GM21360 (cell line): ENCODE results near the gene CHRNA4.

Experiments used
- ATAC-seq: cut with Tn5 transposase; IDR thresholded peaks from one replicate; pipeline ENCODE4 v1.9.1; 2021; ENCODE audit warnings: mild to moderate bottlenecking, moderate library complexity; ENCODE audit not compliant: unreplicated experiment

Gene CHRNA4

DNA sequence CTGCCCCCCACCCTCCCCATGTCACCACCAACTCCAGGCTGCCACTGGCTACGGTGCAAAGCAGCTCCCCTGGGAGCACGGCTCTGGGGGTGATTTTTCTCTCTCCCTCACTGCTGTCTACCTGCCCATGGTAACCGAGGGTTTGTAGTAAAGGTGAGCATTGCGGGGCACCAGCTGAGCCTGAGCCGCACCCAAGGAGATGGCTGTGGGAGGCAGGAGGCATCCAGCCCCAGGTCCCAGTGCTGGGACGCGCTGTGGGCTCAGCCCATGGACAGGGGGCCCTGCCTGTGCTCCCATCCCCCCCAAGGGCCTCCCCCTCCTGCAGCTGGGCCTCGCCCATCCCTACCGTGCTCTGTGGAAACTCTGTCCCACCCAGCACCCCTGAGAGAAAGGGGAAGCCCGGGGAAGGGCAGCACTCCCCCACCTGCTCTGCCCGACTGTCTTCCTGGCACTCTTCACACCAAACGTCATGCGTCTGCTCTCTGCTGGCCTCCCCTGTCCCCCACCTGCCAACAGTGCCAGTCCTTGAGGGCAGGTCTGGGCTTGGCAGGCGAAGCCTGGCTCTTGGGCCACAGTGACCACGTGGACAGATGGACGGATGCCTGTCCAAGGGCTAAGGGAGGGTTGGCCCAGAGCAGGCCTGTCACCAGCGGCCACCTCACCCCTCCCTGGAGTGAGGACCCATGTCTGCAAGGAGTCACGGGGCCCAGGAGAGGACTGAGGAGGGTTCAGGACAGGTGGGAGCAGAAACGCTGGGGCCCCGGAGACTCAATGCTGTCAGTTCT lies 3.8 kb upstream of the CHRNA4 start:
- no peak for ATAC-seq

DNA sequence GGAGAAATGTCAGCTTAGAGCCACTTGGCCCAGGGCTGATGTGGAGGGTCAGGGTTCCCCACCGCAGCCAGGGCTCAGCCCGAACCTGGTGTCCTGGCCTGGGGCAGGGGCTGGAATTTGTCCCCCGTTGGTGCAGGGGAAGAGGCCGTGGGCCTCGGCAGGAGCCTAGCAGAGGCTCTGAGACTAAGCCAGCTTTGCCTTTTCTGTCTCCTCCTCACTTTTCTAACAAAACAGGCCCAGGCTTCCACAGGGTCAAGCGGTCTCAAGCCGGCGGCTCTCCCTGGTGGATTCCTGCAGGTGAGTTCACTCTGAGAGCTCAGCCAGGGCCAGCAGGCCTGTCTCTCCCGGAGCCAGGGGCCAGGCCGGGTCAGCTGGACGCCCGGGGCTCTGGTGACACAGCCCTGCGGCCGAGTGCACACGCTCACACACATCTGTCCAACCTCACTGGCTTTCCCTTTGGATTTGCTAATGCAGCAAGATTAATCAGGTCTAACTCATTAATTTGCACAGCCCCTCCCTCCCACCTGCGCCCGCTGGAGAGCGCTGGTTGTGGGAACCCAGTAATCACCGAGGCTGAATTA lies 2.9 kb upstream of the CHRNA4 start:
- no peak for ATAC-seq

DNA sequence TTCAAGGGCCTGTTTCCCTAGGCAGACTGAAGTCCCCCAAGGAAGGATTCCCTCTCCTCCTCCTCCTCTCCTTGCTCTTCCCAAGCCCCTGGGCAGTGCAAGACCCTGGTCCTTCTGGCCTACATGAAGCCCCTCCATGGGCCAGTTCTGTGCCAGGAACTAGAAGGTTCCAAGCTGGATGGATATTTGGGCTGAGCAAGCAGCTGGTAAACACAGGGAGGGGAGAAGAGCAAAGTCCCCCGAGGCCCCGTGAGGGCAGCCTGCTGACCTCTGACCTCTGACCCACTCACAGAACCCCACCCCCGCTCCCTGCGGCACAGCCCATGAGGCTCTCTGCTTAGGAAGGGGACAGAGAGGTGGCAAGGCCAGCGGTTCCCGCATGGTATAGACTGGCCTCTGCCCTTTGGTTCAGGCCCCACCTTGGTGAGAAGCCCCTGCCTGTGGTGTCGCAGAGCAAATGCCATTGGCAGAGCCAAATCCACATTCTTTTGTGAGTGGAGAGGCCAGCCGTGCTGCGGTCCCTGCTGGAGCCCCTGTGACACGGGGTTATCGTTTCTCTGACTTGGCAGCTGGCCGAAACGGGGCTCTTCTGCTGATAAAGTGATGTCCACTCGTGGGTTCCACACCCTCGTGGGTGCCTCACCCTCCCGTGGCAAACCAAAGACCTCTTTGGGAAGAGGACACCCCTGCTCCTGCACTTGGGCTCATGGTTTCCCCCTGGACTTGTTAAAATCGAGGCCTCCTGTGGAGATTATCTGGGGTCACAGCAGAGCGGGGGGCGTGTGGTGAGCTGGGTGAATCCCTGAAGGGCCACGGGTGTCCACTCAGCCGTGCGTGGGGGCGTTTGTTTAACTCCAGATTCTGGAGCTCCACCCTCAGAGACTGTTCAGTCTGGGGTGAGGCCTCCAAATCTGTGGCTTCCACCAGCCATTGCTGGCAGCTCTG lies 2.1 kb upstream of the CHRNA4 start:
- ATAC-seq = no peak

DNA sequence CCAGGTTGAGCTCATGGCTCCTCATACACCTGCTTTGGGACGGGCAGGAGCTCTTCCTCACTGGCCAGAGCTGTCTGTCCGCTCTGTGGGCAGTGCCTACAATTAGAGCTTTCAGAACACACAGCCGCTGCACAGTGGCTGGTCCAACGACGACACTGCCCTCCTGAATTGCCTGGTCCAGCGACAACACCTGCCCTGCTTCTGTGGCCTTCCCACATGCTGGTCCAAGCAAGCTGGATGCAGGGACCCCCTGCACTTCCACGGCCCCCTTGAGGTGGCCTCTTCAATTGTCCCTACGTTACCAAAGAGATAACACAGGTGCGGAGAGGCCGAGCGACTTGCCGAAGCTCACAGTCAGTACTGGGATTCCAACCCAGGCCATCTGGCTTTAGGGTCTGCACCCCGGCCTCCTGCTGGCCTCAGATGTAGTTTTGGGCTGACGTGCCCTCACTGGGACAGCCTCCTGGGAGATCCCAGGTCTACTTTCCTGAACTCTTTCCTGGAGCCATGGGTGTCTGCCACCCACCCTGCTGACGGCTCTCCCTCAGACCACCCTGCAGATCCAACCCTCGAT lies 1.4 kb upstream of the CHRNA4 start:
- ATAC-seq = no peak

DNA sequence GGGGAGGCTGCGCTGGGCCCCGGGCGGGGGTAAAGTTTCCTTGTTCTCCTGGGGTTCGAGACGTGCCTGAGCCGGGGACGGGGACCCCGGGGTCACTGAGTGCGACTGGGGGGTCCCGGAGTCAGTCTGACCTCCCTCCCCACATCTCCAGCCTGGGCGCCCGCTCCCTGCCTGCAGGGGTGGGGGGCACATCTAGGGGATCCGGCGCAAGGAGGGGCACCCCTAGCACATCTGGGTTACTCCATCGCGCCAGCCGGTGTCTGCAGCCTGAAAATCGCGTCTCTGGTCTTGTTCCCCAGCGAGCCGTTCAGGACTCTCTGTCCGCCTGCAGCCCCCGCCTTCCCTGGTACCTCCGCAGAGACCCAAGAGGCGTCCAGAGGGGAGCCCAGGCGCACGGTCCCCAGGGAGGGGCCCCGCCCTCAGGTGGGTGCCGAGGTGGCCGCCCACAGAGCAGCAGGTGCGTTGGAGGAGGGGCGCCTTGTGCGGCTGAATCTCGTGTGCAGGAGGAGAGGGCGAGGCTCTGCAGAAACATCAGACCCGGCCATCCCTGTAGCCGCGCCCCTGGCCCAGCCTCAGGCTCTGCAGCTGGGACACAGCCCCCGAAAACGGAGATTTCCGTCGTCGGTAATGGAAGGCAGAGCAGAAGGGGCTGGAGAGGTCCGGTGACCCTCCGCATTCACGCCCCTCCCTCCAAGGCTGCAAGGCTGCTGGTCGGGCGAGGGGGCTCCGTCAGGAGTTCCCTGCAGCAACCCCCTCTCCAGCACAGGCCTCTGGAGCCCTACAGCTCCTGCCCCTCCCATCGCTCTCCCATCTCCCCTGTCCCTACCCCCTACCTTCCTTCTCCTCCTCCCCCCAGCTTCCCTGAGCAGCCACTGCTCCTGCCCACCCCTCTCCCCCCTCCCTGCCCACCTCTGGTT lies 628 bp upstream of the CHRNA4 start:
- ATAC-seq = no peak

DNA sequence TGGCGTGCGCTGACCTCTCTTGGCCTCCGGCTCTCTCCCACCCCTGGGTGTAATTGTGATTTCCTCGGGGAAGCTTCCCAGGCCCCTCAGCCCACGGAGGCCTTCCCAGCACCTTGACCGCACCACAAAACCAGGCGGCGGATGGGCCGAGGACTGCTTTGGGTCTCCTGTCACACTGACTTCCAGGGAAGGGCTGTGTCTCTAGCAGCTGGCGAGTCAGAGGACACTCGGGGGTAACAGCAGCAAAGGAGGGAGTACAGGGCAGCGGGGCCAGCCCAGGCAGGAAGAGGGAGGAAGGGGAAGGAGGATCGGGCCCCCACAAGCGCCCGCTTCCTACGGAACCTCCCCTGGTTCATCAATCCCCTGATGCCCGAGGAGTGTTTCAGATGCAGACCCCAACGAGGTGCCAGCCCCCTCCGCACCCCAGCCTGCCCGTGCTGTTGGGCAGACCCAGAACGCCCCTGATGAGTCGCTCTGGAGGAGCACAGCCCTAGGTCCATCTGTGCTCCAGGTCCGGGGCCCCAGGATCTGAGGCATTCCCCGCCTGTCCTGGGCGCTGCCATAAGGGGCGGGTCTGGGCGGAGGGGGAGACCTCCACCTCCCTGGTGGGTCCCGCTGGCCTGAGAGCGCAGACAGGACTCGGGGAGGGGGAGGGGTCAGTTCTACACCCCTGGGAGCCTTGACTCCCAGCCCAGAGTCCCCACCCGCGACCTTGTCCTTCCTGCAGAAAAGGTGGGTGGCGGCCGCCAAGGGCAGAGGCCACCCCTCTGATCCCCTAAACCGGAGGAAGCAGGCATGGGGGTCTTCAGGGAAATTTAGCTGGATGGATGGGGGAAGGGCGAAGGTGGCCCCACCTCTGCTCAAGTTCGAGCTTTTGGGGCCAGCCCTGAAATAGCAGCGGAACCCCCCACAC lies 956 bp downstream of the CHRNA4 start:
- ATAC-seq = no peak

DNA sequence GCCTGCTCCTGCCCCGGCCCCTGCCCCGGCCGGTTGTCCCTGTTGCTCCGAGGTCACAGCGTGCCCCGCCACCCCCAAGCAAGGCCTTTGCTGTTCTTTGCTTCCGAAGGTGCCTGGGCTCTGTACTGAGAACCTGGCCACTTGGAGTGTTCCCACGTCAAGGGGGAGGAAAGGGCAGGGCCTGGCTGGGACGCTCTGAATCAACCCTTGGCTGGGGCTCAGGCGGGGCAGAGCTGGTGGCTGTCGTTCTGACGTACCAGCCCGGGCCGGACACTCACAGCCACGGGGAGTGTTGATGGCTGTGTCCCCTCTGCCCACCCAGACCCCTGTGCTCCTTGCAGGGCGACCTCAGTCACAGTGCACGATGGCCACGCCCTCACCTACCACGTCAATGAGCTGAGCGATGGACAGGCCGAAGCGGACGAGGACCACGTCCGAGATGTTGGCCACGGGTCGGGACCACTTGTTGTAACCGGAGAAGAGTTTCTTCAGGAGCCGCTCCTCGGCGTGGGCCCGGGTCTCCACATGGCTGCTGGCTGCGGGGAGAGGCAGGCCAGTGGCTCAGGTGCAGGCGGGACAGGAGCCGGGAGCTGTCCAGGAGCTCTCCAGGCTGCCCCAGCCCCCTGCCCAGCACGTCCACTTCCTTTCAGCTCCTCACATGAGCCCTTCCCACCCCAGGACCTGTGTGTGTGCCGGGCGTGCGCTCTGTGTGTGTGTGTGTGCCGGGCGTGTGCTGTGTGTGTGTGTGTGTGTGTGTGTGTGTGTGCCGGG lies 1.8 kb downstream of the CHRNA4 start:
- ATAC-seq = no peak

DNA sequence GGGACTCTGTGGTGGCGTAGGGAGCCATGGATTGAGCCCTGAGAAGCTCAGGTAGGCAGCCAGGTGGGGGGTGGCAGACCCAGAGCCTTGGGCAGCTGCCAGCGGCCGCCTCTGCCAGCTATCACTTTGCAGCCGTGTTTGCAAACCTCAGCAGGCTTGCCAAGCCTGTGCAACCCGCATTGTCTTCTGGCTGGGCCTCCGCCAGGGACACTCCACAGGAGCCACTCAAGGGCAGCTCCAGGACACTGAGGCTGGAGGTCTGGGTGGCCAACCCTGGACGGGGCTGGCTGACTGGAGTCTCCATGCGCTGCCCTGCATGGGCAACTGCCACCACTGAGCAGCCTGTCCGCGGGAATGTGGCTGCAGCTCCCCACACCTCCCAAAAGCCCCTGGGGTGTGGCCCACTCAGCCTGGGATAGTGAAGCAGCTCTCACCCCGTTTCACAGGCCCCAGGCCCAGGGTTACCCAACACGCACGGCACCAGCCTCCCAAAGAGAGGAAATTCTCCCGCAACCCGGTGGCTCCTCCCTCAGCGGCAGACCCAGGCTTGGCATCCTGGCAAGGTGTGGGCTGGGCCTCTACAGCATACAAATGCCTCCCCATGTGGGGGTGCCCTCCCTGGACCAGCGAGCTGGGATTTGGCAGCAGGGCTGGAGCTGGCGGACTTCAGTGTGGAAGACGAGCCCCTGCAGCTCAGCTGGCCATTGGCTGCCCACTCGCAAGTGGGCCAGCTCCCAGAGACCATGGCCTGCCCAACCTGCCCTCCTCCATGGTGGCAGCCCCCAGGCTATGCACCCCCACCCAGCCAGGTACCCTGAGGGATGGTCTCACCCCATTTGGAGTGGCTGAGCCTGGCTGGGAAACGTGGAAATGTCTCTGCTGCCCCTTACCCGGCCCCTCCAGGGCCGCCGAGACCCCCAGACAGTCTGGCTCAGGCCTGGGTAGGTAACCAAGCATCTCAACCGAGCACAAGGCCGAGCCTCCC lies 2.9 kb downstream of the CHRNA4 start:
- no peak for ATAC-seq

DNA sequence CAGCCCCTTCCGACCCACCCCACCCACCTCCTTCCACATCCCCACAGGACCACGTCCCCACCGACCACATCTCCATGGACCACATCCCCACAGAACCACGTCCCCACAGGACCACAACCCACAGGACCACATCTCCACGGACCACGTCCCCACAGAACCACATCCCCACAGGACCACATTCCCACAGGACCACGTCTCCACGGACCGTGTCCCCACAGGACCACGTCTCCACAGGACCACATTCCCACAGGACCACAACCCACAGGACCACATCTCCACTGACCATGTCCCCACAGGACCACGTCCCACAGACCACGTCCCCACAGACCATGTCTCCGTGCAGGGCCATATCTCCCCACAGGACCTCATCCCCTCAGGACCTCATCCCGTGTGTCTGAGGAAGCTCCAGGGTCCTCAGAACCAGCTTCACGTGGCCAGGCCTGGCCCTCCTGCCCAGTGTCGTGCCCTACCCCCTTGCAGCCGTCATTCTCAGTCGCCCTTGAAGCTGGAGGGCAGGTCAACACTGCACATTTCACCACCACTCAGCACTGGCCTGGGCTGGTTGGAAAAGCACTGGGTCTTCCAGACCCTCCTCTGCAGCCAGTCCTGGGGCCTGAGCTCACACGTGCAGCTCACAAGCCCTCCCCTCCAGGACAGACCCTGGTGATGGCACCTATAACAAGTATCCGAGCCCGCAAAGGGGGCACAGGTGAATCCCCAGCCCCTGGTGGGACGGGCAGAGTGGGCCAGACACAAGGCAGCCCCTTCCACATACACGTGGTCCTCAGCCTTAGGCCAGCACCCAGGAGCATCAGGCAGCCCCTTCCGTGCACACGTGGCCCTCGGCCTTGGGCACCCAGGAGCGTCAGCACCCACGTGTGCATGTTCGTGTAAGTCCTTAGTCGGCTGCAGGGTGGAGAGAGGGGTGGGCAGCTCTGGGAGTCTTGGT lies 3.9 kb downstream of the CHRNA4 start:
- no peak for ATAC-seq

DNA sequence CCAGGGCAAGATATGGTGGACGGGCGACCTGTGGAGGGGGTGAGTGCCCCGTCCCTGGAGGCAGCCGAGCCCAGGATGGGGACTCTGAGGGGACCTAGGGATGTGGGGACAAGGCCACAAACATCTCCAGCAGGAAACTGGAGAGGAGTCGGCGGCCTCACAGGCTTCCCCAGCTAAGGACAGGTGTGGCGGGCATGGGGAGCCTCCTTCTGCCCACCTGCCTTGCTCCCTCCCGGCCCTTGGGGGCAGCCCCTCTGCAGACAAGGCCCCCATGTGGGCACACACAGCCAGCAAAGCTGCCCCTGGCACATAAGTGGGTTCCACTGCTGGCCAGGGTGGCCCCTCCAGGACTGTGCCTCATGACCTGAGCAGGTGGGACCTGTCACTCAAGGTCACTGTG lies 4.6 kb downstream of the CHRNA4 start:
- ATAC-seq = no peak

DNA sequence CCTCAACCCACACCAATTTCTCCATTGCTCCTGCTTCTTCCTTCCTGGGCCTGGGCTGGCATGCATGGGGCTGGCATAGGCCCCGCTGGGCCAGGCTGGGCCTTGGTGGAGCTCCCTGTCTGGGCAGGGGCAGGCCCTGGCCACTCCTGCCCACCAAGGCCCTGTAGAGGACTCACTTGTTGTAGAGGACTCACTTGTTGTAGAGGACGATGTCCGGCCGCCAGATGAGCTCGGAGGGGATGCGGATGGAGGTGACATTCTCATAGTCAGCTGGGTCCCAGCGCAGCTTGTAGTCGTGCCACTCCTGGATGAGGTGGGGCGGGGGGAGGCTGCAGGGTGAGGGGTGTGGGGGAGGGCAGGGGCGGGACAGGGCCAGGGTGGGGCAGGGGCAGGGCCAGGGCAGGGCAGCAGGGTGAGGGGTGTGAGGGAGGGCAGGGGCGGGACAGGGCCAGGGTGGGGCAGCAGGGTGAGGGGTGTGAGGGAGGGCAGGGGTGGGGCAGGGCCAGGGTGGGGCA lies 5.3 kb downstream of the CHRNA4 start:
- no peak for ATAC-seq

DNA sequence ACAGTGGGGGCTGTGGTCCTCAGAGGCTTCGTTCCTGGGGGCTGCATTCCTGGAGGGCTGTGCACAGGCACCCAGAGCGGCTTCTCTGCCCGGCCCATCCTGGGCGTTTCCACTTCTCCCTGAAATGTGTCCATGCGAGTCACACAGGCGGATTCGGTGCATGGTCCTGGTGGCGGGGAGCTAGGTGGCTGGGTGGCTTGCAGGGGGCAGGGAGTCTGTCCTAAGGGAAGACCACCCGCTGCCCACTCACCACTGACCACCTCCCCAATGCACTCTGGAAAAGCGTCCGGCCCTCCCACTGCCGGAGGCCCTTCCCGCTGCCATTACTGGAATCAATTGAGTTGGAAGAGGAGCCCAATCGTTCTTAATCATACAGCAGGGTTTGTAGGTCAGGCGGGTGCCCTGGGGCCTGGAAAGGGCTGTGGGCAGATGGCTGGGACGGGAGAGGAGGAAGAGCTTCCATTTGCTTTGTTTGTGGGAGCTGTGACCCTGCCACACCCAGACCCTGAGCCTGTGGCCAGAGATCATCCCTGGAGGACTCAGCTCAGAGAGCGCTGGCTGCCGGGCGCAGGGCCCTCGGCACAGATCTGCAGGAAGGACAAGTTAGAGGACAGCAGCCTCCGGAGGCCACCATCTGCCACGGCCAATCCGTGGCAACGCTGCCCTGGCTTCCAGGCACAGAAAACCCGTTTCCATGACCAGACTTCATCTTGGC lies 6.4 kb downstream of the CHRNA4 start:
- no peak for ATAC-seq

DNA sequence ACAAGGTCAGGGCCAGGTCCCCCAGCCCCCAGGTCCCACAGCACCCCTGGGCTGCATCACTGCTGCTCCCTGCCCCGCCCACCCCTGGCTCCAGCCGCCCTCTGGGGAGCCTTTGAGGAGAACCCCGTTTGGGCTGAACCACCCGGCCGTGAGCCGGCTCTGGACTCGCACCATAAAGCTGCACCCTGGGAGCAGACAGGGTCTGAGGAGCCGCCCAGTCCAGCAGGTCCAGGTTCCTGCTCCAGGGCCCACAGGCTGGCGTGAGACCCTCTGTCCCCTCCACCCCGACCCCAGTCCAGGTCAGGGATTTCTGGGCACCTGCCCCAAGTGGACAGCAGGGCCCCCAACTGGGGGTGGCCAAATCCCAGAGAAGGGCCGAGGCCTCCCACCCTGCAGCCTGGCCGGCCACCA lies 8.3 kb downstream of the CHRNA4 start:
- no peak for ATAC-seq

DNA sequence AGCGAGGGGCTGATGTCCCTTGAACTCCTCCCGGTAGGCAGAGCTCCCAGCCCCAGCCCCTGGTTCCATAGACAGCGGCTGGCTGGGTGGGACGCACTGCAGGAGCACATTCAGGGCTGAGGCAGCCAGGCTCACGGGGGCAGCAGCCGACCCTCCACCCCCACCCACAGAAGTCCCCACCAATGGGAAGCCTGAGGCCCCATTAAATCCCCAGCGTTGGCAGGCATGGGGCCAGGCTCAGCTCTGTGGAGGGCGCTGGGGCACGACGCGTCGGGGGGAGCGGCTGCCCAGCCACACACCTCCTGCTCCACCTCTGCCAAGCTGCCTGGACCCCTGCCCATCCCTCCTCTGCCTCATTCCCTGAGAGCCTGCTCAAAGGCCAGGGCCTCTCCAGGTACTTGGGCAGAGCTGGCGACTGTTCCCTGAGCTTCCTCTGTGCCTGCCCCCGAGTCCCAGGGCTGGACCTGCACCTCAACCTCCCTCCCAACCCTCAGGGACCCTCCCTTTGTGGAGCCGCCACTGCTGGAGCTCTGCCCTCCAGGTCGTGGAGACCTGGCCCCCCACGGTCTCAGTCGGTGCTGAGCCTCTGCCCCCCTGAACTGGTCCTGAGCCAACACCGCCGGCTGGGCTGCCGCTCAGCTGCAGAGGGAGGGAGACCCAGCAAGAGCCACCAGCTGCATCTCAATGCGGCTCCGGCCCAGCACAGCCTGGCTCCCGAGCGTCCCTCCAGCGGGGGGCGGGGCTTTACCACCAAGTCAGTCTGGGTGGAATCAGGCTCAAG lies 9.1 kb downstream of the CHRNA4 start:
- ATAC-seq = no peak

DNA sequence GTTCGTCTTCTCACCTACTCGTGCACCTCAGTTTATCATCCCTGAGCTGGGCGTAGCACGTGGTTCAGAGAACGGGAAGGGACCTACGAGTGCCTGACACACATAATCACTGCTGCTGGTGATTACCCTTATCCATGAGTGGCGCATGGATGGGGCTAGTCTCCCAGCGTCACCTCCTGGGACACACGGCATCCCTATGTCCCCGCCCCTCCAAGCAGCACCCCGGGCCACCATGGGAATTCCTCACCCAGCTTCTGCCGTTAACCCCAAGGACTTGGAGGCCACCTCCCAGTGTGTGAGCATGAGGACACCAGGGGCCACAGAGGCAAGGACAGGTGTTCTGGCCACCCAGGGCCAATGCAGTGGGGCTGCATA lies 9.8 kb downstream of the CHRNA4 start:
- ATAC-seq = no peak
